DOHH2 (cell line): Measurements from ENCODE around the gene CBFA2T3.

Experiments
- H3F3A ChIP-seq: fragments of 200-600 bp; sonication (generic), shearing (Covaris generic); 2 replicates; pipeline ENCODE4 v1.6.0; 2016; ENCODE audit warnings: antibody characterized with exemption, mild to moderate bottlenecking; ENCODE audit not compliant: control insufficient read depth, insufficient read depth
- H3K27ac ChIP-seq: fragments of 200-600 bp; sonication (generic); 2 replicates; pipeline ENCODE4 v1.5.1; 2014; ENCODE audit warnings: low read depth, mild to moderate bottlenecking, low read length, moderate library complexity
- H3K27me3 ChIP-seq: fragments of 200-600 bp; sonication (generic); 2 replicates; pipeline ENCODE4 v1.6.1; 2014; ENCODE audit warnings: mild to moderate bottlenecking, low read length, mixed read lengths; ENCODE audit not compliant: control insufficient read depth
- H3K36me3 ChIP-seq: fragments of 200-600 bp; sonication (generic); 2 replicates; pipeline ENCODE4 v1.6.1; 2014; ENCODE audit warnings: mild to moderate bottlenecking, low read length, moderate library complexity, mixed read lengths; ENCODE audit not compliant: control insufficient read depth
- H3K4me1 ChIP-seq: fragments of 200-600 bp; sonication (generic); 2 replicates; pipeline ENCODE4 v1.6.1; 2014; ENCODE audit warnings: mild to moderate bottlenecking, low read length, mixed read lengths; ENCODE audit not compliant: control insufficient read depth
- H3K4me2 ChIP-seq: fragments of 200-600 bp; sonication (generic); 2 replicates; pipeline ENCODE4 v1.6.0; 2014; ENCODE audit warnings: mild to moderate bottlenecking, low read length, moderate library complexity
- H3K4me3 ChIP-seq: fragments of 200-600 bp; sonication (generic); 2 replicates; pipeline ENCODE4 v1.5.1; 2014; ENCODE audit warnings: mild to moderate bottlenecking, low read length, mixed read lengths
- H3K79me2 ChIP-seq: fragments of 200-600 bp; sonication (generic); 2 replicates; pipeline ENCODE4 v1.6.1; 2014; ENCODE audit warnings: mild to moderate bottlenecking, low read length, mixed read lengths; ENCODE audit not compliant: control insufficient read depth
- H3K9me2 ChIP-seq: fragments of 200-600 bp; sonication (generic); replicated peaks from 2 replicates; pipeline ENCODE4 v1.6.1; 2014; ENCODE audit warnings: mild to moderate bottlenecking, low read length, mixed read lengths; ENCODE audit not compliant: control insufficient read depth
- H3K9me3 ChIP-seq: fragments of 200-600 bp; sonication (generic); 2 replicates; pipeline ENCODE4 v1.6.1; 2014; ENCODE audit warnings: antibody characterized with exemption, low read length, mixed read lengths; ENCODE audit not compliant: control insufficient read depth, insufficient read depth
- H4K20me1 ChIP-seq: fragments of 200-600 bp; sonication (generic); 2 replicates; pipeline ENCODE4 v1.6.0; 2014; ENCODE audit warnings: low read depth, mild to moderate bottlenecking, antibody characterized with exemption, low read length, moderate library complexity; ENCODE audit not compliant: control insufficient read depth, insufficient read depth
- CTCF ChIP-seq: fragments of 200-600 bp; sonication (generic); IDR thresholded peaks from one replicate; pipeline ENCODE4 v1.5.1; 2014; ENCODE audit warnings: antibody characterized with exemption, mild to moderate bottlenecking, low read depth, low read length; ENCODE audit not compliant: poor library complexity, severe bottlenecking
- EZH2phosphoT487 ChIP-seq: fragments of 200-600 bp; sonication (generic); IDR thresholded peaks from 2 replicates; pipeline ENCODE4 v1.6.1; 2017; ENCODE audit warnings: borderline replicate concordance, mild to moderate bottlenecking, antibody characterized with exemption, low read length, moderate library complexity, mixed read lengths

CBFA2T3 gene

DNA sequence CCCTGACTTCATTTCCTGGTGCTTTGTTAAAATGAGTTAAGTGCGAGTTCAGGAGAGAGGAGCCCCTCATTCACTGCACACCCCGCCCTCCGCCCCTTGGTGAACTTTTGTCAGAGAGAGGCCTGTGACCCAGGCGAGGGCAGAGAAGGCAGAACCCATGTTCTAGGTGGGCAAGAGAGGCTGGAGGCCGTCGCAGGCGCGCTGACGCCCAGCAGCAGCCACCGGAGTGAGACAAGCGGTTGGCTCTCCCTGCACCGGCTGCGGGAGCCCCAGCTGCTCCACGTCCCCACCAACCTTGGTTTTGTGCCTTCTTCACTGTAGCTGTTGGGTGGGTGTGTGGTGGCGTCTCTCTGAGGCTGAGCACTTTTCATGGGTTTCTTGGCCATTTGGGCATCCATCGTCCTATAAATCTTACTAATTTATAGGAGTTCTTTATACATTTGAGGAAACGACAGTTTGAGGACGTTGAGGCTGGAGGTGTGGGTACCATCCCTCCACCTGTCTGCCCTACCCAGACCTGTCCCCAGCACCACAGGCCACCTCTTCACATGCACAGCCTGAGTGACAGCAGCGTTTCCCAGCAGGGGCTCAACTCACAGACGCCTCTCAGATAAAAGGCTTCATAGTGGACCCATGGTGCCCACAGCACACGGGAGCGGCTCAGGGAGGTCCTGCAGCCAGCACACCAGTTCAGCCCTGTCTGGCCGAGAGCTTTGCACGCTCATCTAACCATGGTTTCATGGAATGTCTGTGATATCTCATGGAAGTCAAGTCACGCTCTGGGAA lies 45.2 kb upstream of the CBFA2T3 start:
- Histone ChIP-seq H3K4me1 (peaks cover 15% of the 10 kb centered on the region), H3K4me3 (no peak overlapping the region), H3K79me2 (no peaks in the 10 kb centered on the region), H3K9me3 (peaks cover 5% of the 10 kb centered on the region), H3K36me3 (no peaks in the 10 kb centered on the region), H4K20me1 (no peaks in the 10 kb centered on the region), H3K9me2 (no peaks in the 10 kb centered on the region), H3K27me3 (peaks cover 12% of the 10 kb centered on the region), H3K4me2 (no peak overlapping the region), H3F3A (peaks cover 3% of the 10 kb centered on the region; the same call in 1 of the 2 replicates), H3K27ac (no peak overlapping the region)
- no peak for TF ChIP-seq EZH2phosphoT487
- TF ChIP-seq CTCF: no peak

DNA sequence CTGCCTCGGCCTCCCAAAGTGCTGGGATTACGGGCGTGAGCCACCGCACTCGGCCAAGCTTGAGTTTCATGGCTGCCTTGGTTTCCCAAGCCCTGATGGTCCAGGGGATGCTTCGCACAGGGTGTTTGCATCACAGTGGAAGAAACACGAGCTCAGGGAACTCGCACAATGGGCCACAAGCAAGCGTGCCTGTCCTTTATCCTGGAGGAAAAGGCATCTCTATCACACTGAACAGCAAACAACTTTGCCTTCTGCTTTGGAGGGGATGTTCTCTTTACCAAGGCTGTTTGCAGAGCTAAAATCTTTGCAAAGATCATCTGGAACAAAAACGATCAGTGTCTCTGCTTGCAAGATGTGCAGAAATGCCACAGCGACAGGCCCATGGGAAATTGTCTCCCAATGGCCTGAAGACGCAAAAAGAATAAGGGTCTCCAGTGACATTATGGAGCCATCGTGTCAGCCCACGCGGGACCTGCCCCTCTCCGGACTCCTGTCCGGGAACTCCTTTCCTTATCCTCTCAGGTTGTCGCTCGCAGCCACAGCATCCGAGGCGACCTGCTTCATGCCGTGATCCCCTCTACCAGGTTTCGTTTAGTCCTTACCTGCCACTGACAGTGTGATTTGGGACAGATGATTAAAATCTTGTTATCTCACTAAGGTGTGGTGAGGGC lies 44.1 kb upstream of the CBFA2T3 start:
- Histone ChIP-seq H3K4me2 (no peak overlapping the region), H3K4me1 (peaks cover 6% of the 10 kb centered on the region), H4K20me1 (no peaks in the 10 kb centered on the region), H3K79me2 (no peaks in the 10 kb centered on the region), H3K27ac (no peak overlapping the region), H3K36me3 (no peaks in the 10 kb centered on the region), H3F3A (no peaks in the 10 kb centered on the region), H3K9me2 (no peaks in the 10 kb centered on the region), H3K9me3 (0 out of 2 replicates have a peak, but pooled peaks cover 2% of the 10 kb centered on the region), H3K4me3 (no peak overlapping the region), H3K27me3 (peaks cover 10% of the 10 kb centered on the region)
- TF ChIP-seq EZH2phosphoT487 (no peak), CTCF (no peak)

GRCh38 chr16:89020068-89020924 lies 43.3 kb upstream of the CBFA2T3 start:
- H3K4me3 ChIP-seq: no peak overlapping the region
- no peaks in the 10 kb centered on the region for H3K36me3 ChIP-seq
- H3K9me3 ChIP-seq: 0 out of 2 replicates have a peak, but pooled peaks cover 2% of the 10 kb centered on the region
- no peaks in the 10 kb centered on the region for H4K20me1 ChIP-seq
- no peaks in the 10 kb centered on the region for H3F3A ChIP-seq
- peaks cover 10% of the 10 kb centered on the region for H3K27me3 ChIP-seq
- no peaks in the 10 kb centered on the region for H3K79me2 ChIP-seq
- H3K9me2 ChIP-seq: no peaks in the 10 kb centered on the region
- TF ChIP-seq EZH2phosphoT487: no peak
- TF ChIP-seq CTCF: no peak
- H3K4me2 ChIP-seq: no peak overlapping the region
- no peaks in the 10 kb centered on the region for H3K4me1 ChIP-seq
- H3K27ac ChIP-seq: no peak overlapping the region
